NB4 (cell line): ENCODE measurements around the gene KRTAP12-3.

Source experiments
- DNase-seq: peaks from one replicate; pipeline ENCODE4 v3.0.0; 2010; ENCODE audit warnings: low read depth
- H3K4me3 ChIP-seq: one replicate; pipeline ENCODE4 v1.5.1; 2011; ENCODE audit warnings: mild to moderate bottlenecking, low read depth, low read length, moderate library complexity
- MYC ChIP-seq: IDR thresholded peaks from 2 replicates; pipeline ENCODE4 v1.6.1; 2011; ENCODE audit warnings: low read depth, low read length
- POLR2A ChIP-seq: IDR thresholded peaks from 2 replicates; pipeline ENCODE4 v1.6.1; 2011; ENCODE audit warnings: mild to moderate bottlenecking; ENCODE audit not compliant: insufficient read length; ENCODE audit errors: extremely low read depth
- TF ChIP-seq, protein P1 (sequence below): IDR thresholded peaks from one replicate; pipeline ENCODE4 v1.5.1; 2012; ENCODE audit warnings: low read depth, low read length
- TF ChIP-seq, protein P2 (sequence below): IDR thresholded peaks from 2 replicates; pipeline ENCODE4 v1.6.1; 2011; ENCODE audit warnings: low read depth, low read length

Gene KRTAP12-3

DNA sequence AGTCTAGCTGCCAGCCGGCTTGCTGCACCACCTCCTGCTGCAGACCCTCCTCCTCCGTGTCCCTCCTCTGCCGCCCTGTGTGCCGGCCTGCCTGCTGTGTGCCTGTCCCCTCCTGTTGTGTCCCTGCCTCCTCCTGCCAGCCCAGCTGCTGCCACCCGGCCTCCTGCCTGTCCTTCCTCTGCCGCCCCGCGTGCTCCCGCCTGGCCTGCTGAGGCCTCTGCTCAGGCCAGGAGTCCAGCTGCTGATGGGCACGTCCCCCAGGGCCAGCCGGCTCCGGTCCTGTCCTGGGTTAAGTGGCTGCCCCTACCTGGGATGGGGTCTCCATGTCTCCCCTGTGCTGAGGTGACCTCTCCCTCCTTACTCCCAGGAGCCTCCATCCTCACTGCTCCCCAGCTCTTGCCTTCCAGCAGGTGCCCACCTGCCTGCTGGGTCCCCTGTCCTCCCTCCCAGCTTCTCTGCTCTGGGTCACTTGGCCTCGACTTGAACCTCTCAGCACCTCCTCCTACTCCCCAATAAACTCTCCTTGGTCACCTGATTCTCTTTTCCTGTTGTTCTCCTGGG, 45.0 kb upstream of the KRTAP12-3 start:
- no peak for DNase-seq
- H3K4me3 ChIP-seq, result no peak overlapping the region
- TF ChIP-seq MYC, result no peak
- TF ChIP-seq, protein P1, sequence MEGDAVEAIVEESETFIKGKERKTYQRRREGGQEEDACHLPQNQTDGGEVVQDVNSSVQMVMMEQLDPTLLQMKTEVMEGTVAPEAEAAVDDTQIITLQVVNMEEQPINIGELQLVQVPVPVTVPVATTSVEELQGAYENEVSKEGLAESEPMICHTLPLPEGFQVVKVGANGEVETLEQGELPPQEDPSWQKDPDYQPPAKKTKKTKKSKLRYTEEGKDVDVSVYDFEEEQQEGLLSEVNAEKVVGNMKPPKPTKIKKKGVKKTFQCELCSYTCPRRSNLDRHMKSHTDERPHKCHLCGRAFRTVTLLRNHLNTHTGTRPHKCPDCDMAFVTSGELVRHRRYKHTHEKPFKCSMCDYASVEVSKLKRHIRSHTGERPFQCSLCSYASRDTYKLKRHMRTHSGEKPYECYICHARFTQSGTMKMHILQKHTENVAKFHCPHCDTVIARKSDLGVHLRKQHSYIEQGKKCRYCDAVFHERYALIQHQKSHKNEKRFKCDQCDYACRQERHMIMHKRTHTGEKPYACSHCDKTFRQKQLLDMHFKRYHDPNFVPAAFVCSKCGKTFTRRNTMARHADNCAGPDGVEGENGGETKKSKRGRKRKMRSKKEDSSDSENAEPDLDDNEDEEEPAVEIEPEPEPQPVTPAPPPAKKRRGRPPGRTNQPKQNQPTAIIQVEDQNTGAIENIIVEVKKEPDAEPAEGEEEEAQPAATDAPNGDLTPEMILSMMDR, result no peak

DNA sequence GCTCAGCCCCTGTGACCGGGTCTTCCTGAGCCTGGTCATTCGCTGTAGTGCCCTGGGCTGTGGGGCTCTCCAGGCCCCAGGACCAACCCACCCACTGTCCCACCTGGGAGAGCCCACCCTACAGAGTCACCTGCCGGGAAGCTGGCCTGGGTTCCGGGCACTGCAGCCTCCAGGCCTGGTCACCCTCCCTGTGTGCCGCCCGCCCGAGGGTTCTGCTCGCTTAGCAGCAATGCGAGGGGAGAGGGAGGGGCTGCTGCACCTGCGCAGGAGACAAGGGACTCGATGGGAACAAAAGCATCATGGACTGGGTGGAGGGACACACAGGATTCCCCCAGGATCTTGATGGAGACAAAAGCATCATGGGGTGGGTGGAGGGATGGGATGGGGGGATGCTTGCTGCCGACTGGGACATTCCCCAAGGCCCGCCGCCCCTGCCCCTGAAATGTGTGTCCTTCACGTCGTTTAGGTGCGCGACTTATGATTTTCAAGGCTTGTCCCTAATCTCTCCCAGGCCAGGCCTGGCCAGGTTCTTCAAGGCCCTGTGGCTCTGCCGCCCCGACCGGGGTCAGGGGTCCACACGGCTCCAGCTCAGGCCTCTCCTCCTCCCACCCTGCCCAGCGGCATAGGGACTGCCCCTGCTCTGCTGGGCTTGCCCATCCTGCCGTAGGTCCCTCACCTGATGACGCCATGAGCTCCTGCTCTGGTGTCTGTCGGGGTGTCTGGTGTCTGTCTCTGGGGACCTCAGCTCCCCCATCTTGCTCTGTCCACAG, 44.2 kb upstream of the KRTAP12-3 start:
- no peak overlapping the region for H3K4me3 ChIP-seq
- TF ChIP-seq, protein P1, result no peak
- TF ChIP-seq, protein P2, sequence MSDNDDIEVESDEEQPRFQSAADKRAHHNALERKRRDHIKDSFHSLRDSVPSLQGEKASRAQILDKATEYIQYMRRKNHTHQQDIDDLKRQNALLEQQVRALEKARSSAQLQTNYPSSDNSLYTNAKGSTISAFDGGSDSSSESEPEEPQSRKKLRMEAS, result no peak
- no peak for TF ChIP-seq MYC
- TF ChIP-seq POLR2A, result no peak
- no peak for DNase-seq

DNA sequence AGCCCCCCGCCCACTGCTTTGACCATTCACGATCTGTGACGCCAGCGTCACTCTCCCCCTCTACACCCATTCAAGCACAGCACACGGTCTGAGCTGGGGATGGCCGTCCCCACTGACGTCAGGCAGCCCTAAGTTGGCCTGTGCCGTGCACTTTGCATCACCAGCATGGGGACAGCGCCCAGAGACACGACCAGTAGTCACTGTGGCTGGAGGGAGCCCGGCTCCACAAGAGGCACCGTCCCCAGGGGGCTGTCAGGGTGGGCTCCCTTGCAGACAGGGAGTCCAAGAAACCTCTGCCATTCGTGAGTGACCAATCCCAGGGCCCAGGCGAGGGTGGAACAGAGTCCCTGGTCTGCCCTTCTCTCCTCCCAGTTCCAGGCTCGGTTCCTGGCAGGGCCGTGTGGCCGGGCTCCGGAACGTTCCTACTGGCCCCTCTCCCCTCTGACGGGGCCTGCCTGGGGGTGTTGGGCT, 43.5 kb upstream of the KRTAP12-3 start:
- H3K4me3 ChIP-seq, result no peak overlapping the region
- TF ChIP-seq POLR2A, result no peak
- TF ChIP-seq MYC, result no peak
- TF ChIP-seq, protein P1, result no peak
- TF ChIP-seq, protein P2, result no peak
- DNase-seq, result no peak

DNA sequence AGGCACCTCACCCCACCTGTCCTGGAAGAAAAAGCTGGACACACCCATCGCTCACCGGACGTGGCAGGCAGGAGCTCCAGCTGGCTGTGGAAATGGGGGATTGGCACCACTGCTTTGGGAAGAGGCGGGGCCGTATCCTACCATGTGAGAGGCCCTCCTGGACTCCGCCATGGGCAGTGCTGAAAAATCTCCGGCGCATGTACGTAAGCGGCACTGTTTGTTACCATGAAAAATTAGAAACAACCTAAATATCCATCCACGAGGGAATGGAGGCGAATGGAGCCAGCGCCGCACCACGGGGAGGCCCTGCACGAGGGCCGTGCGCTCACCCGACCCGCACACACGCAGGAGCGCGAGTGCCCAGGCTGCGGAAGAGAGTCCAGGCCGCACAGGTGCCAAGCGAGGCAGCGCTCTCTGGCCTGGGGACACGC, 42.8 kb upstream of the KRTAP12-3 start:
- no peak for DNase-seq
- no peak for TF ChIP-seq POLR2A
- TF ChIP-seq, protein P1, result no peak
- H3K4me3 ChIP-seq, result no peak overlapping the region

DNA sequence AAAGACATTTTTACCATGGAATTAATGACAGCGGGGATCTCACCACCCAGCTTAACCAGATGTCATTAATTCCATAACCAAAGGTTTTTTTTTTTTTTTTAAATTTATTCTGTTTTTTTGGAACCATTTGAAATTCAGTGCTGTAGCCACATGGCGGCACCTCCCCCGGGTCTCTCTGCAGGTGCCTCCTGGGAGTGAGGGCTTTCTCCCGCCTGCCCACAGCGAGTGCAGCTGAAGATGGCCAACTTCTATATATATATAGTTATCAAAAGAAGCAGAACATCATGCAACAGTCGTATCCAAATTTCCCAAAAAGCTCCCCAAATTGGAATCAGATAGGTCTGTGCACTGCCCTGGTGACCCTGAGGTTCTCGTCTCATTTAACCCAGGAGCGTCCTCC, 42.3 kb upstream of the KRTAP12-3 start:
- TF ChIP-seq POLR2A (no peak), MYC (no peak)
- TF ChIP-seq, protein P1, result no peak
- TF ChIP-seq, protein P2, result no peak
- no peak for DNase-seq
- H3K4me3 ChIP-seq, result no peak overlapping the region

DNA sequence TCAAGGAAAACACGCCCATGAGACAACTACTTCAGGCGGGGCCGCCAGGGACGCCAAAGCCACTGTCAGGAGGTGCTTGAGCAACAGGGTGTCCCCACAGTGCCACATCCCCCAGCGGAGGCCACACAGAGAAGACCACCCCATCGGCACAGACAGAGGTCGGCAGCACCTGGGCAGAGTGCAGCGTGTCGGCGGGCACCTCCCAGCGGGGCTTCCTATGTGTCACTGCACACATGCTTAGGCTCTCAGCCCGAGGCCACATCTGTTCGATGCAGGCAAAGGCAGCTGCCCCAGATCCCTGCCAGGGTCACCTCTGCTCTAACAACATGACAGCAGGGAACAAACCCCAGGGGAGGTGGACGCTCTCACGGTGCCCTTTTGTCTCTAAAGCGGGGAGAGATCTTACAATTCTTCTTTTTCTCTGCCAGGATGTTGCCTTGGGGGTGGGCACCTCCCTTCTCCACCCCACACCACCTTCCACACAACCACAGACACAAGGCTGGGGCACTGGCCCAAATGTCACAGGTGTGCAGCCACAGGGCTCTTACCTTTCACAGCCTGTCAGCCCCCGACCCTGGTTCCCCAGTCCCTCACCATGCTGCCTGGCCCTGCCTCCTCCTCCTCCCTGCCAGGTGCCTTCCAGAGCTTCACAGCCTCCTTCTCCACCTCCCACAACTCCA, 41.7 kb upstream of the KRTAP12-3 start:
- no peak overlapping the region for H3K4me3 ChIP-seq
- no peak for DNase-seq

More for the DNA sequence above, 41.7 kb upstream of the KRTAP12-3 start:
- TF ChIP-seq, protein P1, result no peak
- no peak for TF ChIP-seq MYC
